ENCODE results near the gene LY9.
A peak's percentile ranks its signal among the peaks of the same experiment; 100 is the strongest.

LY9 gene

GRCh38 chr1:160795951-160796383 lies at the start of gene LY9:
TSS of gene LY9 (plus strand) at chr1:160796174. CDS start at chr1:160796188, 14 bp downstream.
- DNase-seq (ENCODE audit: low read depth in 1 of 2, low spot score in 1 of 2): peak; percentile 51 to 59

GRCh38 chr1:160746836-160747500 lies 49.0 kb upstream of the LY9 start:
- no peak for DNase-seq (ENCODE audit: low read depth in 1 of 2, low spot score in 1 of 2)

- DNase-seq (ENCODE audit: low read depth in 1 of 2, low spot score in 1 of 2): no peak
These were observed 48.3 kb upstream of the LY9 start for GRCh38 chr1:160747717-160748116.

GRCh38 chr1:160748181-160748877 lies 47.6 kb upstream of the LY9 start:
- DNase-seq (ENCODE audit: low read depth in 1 of 2, low spot score in 1 of 2): no peak

- no peak for DNase-seq (ENCODE audit: low read depth in 1 of 2, low spot score in 1 of 2)
These were observed 47.1 kb upstream of the LY9 start for GRCh38 chr1:160748878-160749269.

- no peak for DNase-seq (ENCODE audit: low read depth in 1 of 2, low spot score in 1 of 2)
These were observed 45.4 kb upstream of the LY9 start for GRCh38 chr1:160750608-160751007.

GRCh38 chr1:160752406-160752805 lies 43.6 kb upstream of the LY9 start:
- no peak for DNase-seq (ENCODE audit: low read depth in 1 of 2, low spot score in 1 of 2)

GRCh38 chr1:160752924-160753323 lies 43.0 kb upstream of the LY9 start:
- no peak for DNase-seq (ENCODE audit: low read depth in 1 of 2, low spot score in 1 of 2)

- no peak for DNase-seq (ENCODE audit: low read depth in 1 of 2, low spot score in 1 of 2)
These were observed 42.4 kb upstream of the LY9 start for GRCh38 chr1:160753594-160753993.

GRCh38 chr1:160755461-160755860 lies 40.5 kb upstream of the LY9 start:
- no peak for DNase-seq (ENCODE audit: low read depth in 1 of 2, low spot score in 1 of 2)

GRCh38 chr1:160755911-160756848 lies 39.8 kb upstream of the LY9 start:
- no peak for DNase-seq (ENCODE audit: low read depth in 1 of 2, low spot score in 1 of 2)

GRCh38 chr1:160756849-160757201 lies 39.1 kb upstream of the LY9 start:
- no peak for DNase-seq (ENCODE audit: low read depth in 1 of 2, low spot score in 1 of 2)

GRCh38 chr1:160758521-160758920 lies 37.5 kb upstream of the LY9 start:
- no peak for DNase-seq (ENCODE audit: low read depth in 1 of 2, low spot score in 1 of 2)

- no peak for DNase-seq (ENCODE audit: low read depth in 1 of 2, low spot score in 1 of 2)
These were observed 36.2 kb upstream of the LY9 start for GRCh38 chr1:160759740-160760139.

- DNase-seq (ENCODE audit: low read depth in 1 of 2, low spot score in 1 of 2): no peak
These were observed 34.9 kb upstream of the LY9 start for GRCh38 chr1:160761046-160761445.

GRCh38 chr1:160761886-160762285 lies 34.1 kb upstream of the LY9 start:
- DNase-seq (ENCODE audit: low read depth in 1 of 2, low spot score in 1 of 2): no peak

GRCh38 chr1:160763993-160764392 lies 32.0 kb upstream of the LY9 start:
- no peak for DNase-seq (ENCODE audit: low read depth in 1 of 2, low spot score in 1 of 2)

GRCh38 chr1:160767395-160768294 lies 28.3 kb upstream of the LY9 start:
- DNase-seq (ENCODE audit: low read depth in 1 of 2, low spot score in 1 of 2): no peak

GRCh38 chr1:160768295-160768657 lies 27.7 kb upstream of the LY9 start:
- peak; percentile 62 to 69 for DNase-seq (ENCODE audit: low read depth in 1 of 2, low spot score in 1 of 2)

- no peak for DNase-seq (ENCODE audit: low read depth in 1 of 2, low spot score in 1 of 2)
These were observed 23.6 kb upstream of the LY9 start for GRCh38 chr1:160772331-160772730.

- DNase-seq (ENCODE audit: low read depth in 1 of 2, low spot score in 1 of 2): no peak
These were observed 22.9 kb upstream of the LY9 start for GRCh38 chr1:160773093-160773492.

Data from activated T-helper 1 cell treated with anti-CD3 and anti-CD28 coated beads, Interleukin-2, amount 50 U/mL, for 16 hours (primary cell).